Naive B cell (primary cell): ENCODE data around the gene UBE2E2. TPM values are rescaled to one million over a fixed set of nuclear protein-coding genes. Genes with fewer than 3 reads are reported as not detected.

ENCODE experiments used
- ATAC-seq, 2 donors: fragments of 150-1000 bp; cut with Tn5 transposase; 2 replicates each; pipeline ENCODE4 v1.10.0; 2021; ENCODE audit warnings: low read depth in 2 of 2, mild to moderate bottlenecking in 2 of 2, moderate library complexity in 2 of 2
- DNase-seq: peaks from one replicate; pipeline ENCODE4 v3.0.0; 2022
- H3K27ac Mint-ChIP-seq, 6 donors: one replicate each; pipeline ENCODE4 v1.8.0; 2020 to 2022; ENCODE audit warnings: mild to moderate bottlenecking in 6 of 6, mixed read lengths in 6 of 6, moderate library complexity in 5 of 6, inconsistent platforms in 2 of 6
- H3K27me3 Mint-ChIP-seq, 3 donors: one replicate each; pipeline ENCODE4 v1.8.0; 2021 to 2022; ENCODE audit warnings: mixed read lengths in 3 of 3, mild to moderate bottlenecking in 1 of 3
- H3K36me3 Mint-ChIP-seq, 2 donors: one replicate each; pipeline ENCODE4 v1.8.0; 2020 to 2022; ENCODE audit warnings: mixed read lengths in 2 of 2, inconsistent platforms in 1 of 2, mild to moderate bottlenecking in 1 of 2
- H3K4me1 Mint-ChIP-seq, 3 donors: one replicate each; pipeline ENCODE4 v1.8.0; 2020 to 2022; ENCODE audit warnings: mixed read lengths in 3 of 3, inconsistent platforms in 1 of 3, mild to moderate bottlenecking in 1 of 3, moderate library complexity in 1 of 3
- H3K4me3 Mint-ChIP-seq, 8 donors: one replicate each; pipeline ENCODE4 v1.8.0; 2020 to 2022; ENCODE audit warnings: mild to moderate bottlenecking in 8 of 8, mixed read lengths in 8 of 8, moderate library complexity in 8 of 8, inconsistent platforms in 2 of 8
- H3K9me3 Mint-ChIP-seq, 7 donors: one replicate each; pipeline ENCODE4 v1.8.0; 2020 to 2022; ENCODE audit warnings: mixed read lengths in 7 of 7, mild to moderate bottlenecking in 5 of 7, inconsistent platforms in 2 of 7, moderate library complexity in 1 of 7
- polyA plus RNA-seq, 6 donors: library from polyadenylated mRNA; unstranded; fragments of 300-500 nt; fragmentation: Illumina TruSeq; gene quantifications; one replicate each; pipeline ENCODE4 v1.2.3, GENCODE V29; 2021; ENCODE audit warnings: low read depth in 6 of 6

Gene UBE2E2
- polyA plus RNA-seq, 6 donors from 2014 or later, result 101 to 162 (median 121) TPM

DNA sequence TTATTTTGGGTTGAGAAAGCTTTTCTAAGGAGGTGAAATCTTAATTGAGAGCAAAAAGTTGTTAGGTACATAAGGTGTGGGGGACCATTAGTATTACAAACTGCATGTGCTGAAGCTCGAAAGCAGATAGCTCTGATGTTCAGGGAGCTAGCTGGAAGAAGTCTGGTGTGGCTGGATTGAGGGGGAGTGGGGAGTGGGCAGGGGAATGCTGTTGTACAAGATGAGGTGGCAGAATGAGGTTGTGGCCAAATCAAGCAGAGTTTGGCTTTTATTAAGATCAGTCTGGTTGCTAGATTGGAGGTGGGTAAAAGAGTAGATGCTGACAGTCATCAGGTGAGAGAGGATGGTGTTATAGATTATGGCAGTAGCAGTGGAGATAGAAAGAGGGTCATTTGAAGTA lies 32.1 kb downstream of the UBE2E2 start:
- Mint-ChIP-seq H3K36me3 (no peaks in the 10 kb centered on the region), H3K9me3 (peaks cover 0 to 8% (median 6%) of the 10 kb centered on the region in 7 donors), H3K27me3 (no peaks in the 10 kb centered on the region), H3K4me3 (peak overlapping the region in 2 of 8 donors; percentile 41 to 48), H3K4me1 (peaks cover 42 to 65% (median 63%) of the 10 kb centered on the region in 3 donors), H3K27ac (peak overlapping the region in 4 of 6 donors; percentile 0 to 24 (median 13))
- DNase-seq, result no peak
- ATAC-seq, result no peak

DNA sequence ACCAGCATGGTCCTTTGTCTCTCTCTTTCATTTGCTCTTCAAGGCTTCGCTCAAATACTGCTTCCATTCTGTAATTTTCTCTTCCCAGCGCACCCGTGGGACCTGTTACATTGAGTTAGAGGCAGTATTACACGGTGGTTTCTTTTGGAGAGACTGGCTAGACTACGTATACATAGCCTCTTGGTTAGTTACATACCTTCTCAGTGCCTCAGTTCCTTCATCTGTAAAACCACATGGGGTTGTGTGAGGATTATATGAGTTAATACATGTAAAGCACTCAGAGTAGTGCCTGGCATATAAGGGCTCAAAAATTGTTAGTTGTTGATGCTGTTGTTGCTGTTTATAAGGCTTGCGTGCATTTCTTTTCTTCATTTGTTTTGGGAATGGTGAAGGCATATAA lies 33.8 kb downstream of the UBE2E2 start:
- Mint-ChIP-seq H3K36me3 (no peaks in the 10 kb centered on the region), H3K27ac (peak overlapping the region in 1 of 6 donors; percentile 40), H3K9me3 (no peaks in the 10 kb centered on the region), H3K27me3 (no peaks in the 10 kb centered on the region), H3K4me3 (peak overlapping the region in 1 of 8 donors; percentile 0), H3K4me1 (peaks cover 51 to 75% (median 71%) of the 10 kb centered on the region in 3 donors)
- ATAC-seq, result no peak
- no peak for DNase-seq

- Mint-ChIP-seq H3K27ac (no peak overlapping the region), H3K36me3 (no peaks in the 10 kb centered on the region), H3K9me3 (no peaks in the 10 kb centered on the region), H3K27me3 (no peaks in the 10 kb centered on the region), H3K4me3 (no peak overlapping the region), H3K4me1 (peaks cover 48 to 74% (median 71%) of the 10 kb centered on the region in 3 donors)
- ATAC-seq (no peak), DNase-seq (no peak)
Observed at GRCh38 chr3:23238156-23238555, 35.0 kb downstream of the UBE2E2 start.

- DNase-seq (no peak), ATAC-seq (no peak)
- Mint-ChIP-seq H3K9me3 (no peaks in the 10 kb centered on the region), H3K4me3 (no peak overlapping the region), H3K27me3 (no peaks in the 10 kb centered on the region), H3K36me3 (no peaks in the 10 kb centered on the region), H3K27ac (no peak overlapping the region), H3K4me1 (peaks cover 49 to 76% (median 74%) of the 10 kb centered on the region in 3 donors)
Observed at GRCh38 chr3:23238578-23238977, 35.5 kb downstream of the UBE2E2 start.

GRCh38 chr3:23239211-23240068 lies 36.3 kb downstream of the UBE2E2 start:
- no peak for DNase-seq
- H3K4me1 Mint-ChIP-seq, result peaks cover 48 to 77% (median 71%) of the 10 kb centered on the region in 3 donors
- H3K36me3 Mint-ChIP-seq, result no peaks in the 10 kb centered on the region
- H3K4me3 Mint-ChIP-seq, result no peak overlapping the region
- ATAC-seq, result no peak
- H3K27ac Mint-ChIP-seq, result peak overlapping the region in 2 of 6 donors; percentile 0 to 2
- H3K9me3 Mint-ChIP-seq, result no peaks in the 10 kb centered on the region
- H3K27me3 Mint-ChIP-seq, result no peaks in the 10 kb centered on the region

GRCh38 chr3:23240171-23240785 lies 37.2 kb downstream of the UBE2E2 start:
- Mint-ChIP-seq H3K27me3 (no peaks in the 10 kb centered on the region), H3K27ac (no peak overlapping the region), H3K4me3 (no peak overlapping the region), H3K4me1 (peaks cover 48 to 76% (median 65%) of the 10 kb centered on the region in 3 donors), H3K9me3 (no peaks in the 10 kb centered on the region), H3K36me3 (no peaks in the 10 kb centered on the region)
- ATAC-seq (no peak), DNase-seq (no peak)

DNA sequence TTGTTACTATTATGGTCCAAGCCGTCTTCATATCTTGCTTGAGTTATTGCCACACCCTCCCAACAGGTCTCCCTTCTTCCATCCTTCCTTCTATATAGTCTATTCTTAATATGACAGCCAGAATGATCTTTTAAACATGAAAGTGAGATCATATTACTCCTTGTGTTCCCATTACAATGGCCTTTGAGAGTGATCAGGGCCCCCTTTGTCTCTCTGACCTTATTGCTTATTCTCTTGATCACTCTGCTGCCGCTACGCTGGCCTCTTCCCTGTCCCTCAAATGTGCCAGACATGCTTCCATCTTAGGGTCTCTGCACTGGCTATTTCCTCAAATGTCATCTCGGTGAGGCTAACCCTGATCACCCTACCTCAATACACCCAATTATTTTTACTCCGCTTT lies 38.1 kb downstream of the UBE2E2 start:
- ATAC-seq (no peak), DNase-seq (no peak)
- no peaks in the 10 kb centered on the region for H3K36me3 Mint-ChIP-seq
- H3K4me1 Mint-ChIP-seq, result peaks cover 40 to 67% (median 56%) of the 10 kb centered on the region in 3 donors
- H3K27ac Mint-ChIP-seq, result peak overlapping the region in 1 of 6 donors; percentile 34
- no peak overlapping the region for H3K4me3 Mint-ChIP-seq
- no peaks in the 10 kb centered on the region for H3K27me3 Mint-ChIP-seq
- no peaks in the 10 kb centered on the region for H3K9me3 Mint-ChIP-seq

DNA sequence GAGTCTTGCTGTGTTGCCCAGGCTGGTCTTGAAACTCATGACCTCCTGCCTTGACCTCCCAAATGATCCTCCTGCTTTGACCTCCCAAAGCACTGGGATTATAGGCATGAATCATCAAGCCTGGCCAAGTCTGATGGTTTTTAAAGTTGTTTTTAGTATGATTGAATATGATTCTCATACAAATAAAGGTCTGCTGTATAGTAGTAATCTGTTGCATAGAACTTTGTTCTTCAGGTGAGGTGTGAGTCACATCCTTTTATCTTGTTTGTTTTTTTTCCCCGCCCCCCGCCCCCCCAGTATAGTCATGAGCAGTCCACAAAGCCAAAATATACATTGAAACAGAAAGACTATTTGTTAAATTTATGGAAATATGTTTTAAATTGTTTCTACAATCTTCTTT lies 39.0 kb downstream of the UBE2E2 start:
- no peaks in the 10 kb centered on the region for H3K36me3 Mint-ChIP-seq
- ATAC-seq, result no peak
- H3K27ac Mint-ChIP-seq, result no peak overlapping the region

DNA sequence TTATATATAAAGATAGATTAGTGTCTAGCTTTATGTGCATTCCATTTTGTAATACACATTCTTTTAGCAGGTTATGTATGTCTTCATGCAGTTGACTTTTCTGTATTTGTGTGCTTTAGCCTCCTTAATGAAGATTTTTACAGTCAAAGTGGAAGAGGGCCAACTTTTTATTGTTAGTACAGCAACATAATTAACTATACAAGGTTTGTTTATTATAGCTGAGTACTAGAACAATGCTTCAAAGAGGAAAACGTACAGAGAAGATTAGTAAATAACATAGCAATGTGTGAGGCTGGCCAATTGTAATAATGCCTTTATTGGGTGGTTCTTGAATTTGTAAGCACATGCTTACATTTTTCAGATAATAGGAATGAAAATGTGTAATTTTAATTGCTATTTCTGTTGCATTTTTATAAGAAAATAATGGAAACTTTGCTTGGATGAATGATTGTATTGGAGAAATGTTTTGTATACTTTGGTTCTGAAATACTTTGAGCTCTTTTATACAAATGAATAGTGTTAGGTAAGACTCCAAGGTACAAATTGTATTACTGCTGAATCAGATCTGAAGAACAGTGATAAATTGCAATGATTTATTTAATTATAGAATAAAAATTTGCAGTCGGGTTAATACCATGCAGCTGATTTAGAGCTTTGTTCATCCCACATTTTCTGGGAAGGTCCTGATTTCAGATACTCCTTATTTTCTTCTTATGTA lies 41.4 kb downstream of the UBE2E2 start:
- peaks cover 40 to 64% (median 51%) of the 10 kb centered on the region in 3 donors for H3K4me1 Mint-ChIP-seq
- H3K36me3 Mint-ChIP-seq, result no peaks in the 10 kb centered on the region
- H3K27me3 Mint-ChIP-seq, result no peaks in the 10 kb centered on the region
- DNase-seq (no peak), ATAC-seq (no peak)
- no peak overlapping the region for H3K4me3 Mint-ChIP-seq
- no peak overlapping the region for H3K27ac Mint-ChIP-seq
- no peaks in the 10 kb centered on the region for H3K9me3 Mint-ChIP-seq

More for the DNA sequence above, 39.0 kb downstream of the UBE2E2 start:
- Mint-ChIP-seq H3K9me3 (no peaks in the 10 kb centered on the region), H3K4me3 (no peak overlapping the region), H3K4me1 (peaks cover 31 to 59% (median 50%) of the 10 kb centered on the region in 3 donors), H3K27me3 (no peaks in the 10 kb centered on the region)
- no peak for DNase-seq

DNA sequence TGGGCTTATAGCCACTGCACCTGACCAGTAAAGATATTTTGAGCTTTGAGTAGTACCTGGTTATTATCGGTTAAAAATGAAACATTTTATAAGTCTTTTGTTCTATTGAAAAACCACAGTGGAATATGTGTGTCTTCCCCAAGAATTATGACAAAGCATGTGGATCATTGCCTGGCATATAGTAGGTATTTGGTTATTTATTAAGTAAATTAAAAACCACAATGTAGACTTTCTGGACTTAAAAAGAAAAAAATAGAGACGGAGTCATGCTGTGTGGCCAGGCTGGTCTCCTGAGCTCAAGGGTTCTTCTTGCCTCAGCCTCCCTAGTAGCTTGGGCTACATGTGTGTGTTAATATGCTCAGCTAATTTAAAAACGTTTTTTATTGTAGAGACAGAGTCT lies 43.5 kb downstream of the UBE2E2 start:
- no peak overlapping the region for H3K27ac Mint-ChIP-seq
- H3K36me3 Mint-ChIP-seq, result no peaks in the 10 kb centered on the region
- no peak for ATAC-seq
- H3K4me1 Mint-ChIP-seq, result peaks cover 34 to 66% (median 53%) of the 10 kb centered on the region in 3 donors
- no peaks in the 10 kb centered on the region for H3K9me3 Mint-ChIP-seq
- no peak for DNase-seq
- no peaks in the 10 kb centered on the region for H3K27me3 Mint-ChIP-seq
- H3K4me3 Mint-ChIP-seq, result no peak overlapping the region

DNA sequence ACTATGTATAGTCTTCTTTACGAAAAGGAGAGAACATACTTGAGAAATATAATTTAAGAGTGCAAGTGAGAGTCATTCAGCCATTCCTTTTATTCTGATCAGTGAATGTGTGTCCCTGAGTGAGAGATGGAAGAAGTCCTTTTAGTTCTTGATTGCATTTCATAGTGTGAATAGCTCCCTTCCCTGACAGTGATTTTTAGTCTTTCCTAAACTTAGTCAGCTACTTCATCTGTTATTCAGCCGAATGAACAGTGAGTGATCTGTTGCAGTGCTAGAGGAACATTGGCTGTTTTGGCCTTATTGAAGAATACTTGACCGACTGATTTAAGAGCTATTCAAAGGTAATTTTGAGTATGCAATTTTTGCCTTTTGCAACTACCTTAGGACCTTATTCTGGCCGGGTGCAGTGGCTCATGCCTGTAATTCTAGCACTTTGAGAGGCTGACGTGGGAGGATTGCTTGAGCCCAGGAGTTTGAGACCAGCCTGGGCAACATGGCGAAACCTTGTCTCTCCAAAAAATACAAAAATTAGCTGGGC lies 45.5 kb downstream of the UBE2E2 start:
- Mint-ChIP-seq H3K4me3 (peak overlapping the region in 1 of 8 donors; percentile 22), H3K9me3 (no peaks in the 10 kb centered on the region), H3K4me1 (peaks cover 36 to 69% (median 53%) of the 10 kb centered on the region in 3 donors), H3K27ac (no peak overlapping the region), H3K36me3 (no peaks in the 10 kb centered on the region), H3K27me3 (no peaks in the 10 kb centered on the region)
- ATAC-seq, result no peak
- DNase-seq, result no peak

GRCh38 chr3:23249961-23250360 lies 46.8 kb downstream of the UBE2E2 start:
- H3K4me1 Mint-ChIP-seq, result peaks cover 39 to 71% (median 62%) of the 10 kb centered on the region in 3 donors

DNA sequence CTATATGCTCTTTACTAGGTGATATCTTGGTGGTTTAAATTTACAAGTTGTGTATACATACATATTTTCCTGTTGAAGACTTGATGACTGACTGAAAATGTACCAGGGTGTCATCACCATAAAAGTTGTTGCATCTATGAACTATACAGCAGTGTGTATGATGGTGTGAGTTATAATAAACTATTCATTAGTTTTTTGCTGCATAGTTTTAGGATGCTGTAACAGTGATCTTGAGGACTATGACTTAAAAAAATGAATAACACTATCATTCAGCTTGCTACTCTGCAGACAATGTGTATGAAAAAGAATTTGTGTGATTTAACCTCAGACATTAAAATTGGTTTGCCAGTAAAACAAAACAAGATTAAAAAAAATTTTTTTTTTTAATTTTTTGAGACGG lies 49.0 kb downstream of the UBE2E2 start:
- no peaks in the 10 kb centered on the region for H3K27me3 Mint-ChIP-seq

More at GRCh38 chr3:23249961-23250360, 46.8 kb downstream of the UBE2E2 start:
- DNase-seq (no peak), ATAC-seq (no peak)
- Mint-ChIP-seq H3K27me3 (no peaks in the 10 kb centered on the region), H3K9me3 (no peaks in the 10 kb centered on the region), H3K27ac (no peak overlapping the region), H3K36me3 (no peaks in the 10 kb centered on the region), H3K4me3 (no peak overlapping the region)

More for the DNA sequence above, 49.0 kb downstream of the UBE2E2 start:
- no peak overlapping the region for H3K27ac Mint-ChIP-seq
- H3K4me1 Mint-ChIP-seq, result peaks cover 49 to 76% (median 74%) of the 10 kb centered on the region in 3 donors
- DNase-seq (no peak), ATAC-seq (no peak)
- no peaks in the 10 kb centered on the region for H3K36me3 Mint-ChIP-seq
- no peaks in the 10 kb centered on the region for H3K9me3 Mint-ChIP-seq
- no peak overlapping the region for H3K4me3 Mint-ChIP-seq
